HepG2 (cell line): Measurements from ENCODE around the gene CPEB2. TPM values are rescaled to one million over a fixed set of nuclear protein-coding genes. Genes with fewer than 3 reads are reported as not detected.

Experiments used
- ATAC-seq: fragments of 200-7000 bp; cut with Tn5 transposase; 3 replicates; pipeline ENCODE4 v1.9.1; 2020; ENCODE audit warnings: mild to moderate bottlenecking, moderate library complexity
- BruUV-seq: library from RNA; stranded (reverse); fragments of 400-500 nt; replicated peaks from 2 replicates; lab custom pipeline; 2021; lab: Mats Ljungman, UMichigan
- CTCF ChIA-PET: fragments of 300-600 bp; formaldehyde crosslinking; extraction: SDS; loops from one replicate; lab custom pipeline; 2021; ENCODE audit warnings: low total read pairs, inconsistent platforms, low intra/inter-chr PET ratio; lab: Yijun Ruan, JAX
- POLR2A ChIA-PET: fragments of 350-600 bp; sonication (Branson Sonifier 250); formaldehyde crosslinking; loops from one replicate; lab custom pipeline; 2020; ENCODE audit warnings: antibody characterized with exemption, inconsistent platforms; lab: Yijun Ruan, JAX
- DNase-seq: peaks from one replicate; pipeline ENCODE4 v3.0.0-alpha.2; 2015; ENCODE audit warnings: low spot score
- FAIRE-seq: peaks from 3 replicates; lab custom pipeline; 2011; peaks lifted over from hg19 to GRCh38; lab: Jason Lieb, UNC
- H2AFZ ChIP-seq: one replicate; pipeline ENCODE4 v1.6.1; 2011; ENCODE audit warnings: low read length, inconsistent platforms
- H3K27ac ChIP-seq: fragments of 300-600 bp; 3 replicates; pipeline ENCODE4 v1.8.0; 2011; ENCODE audit warnings: mixed run types, mild to moderate bottlenecking, mixed read lengths, low read length, inconsistent platforms; ENCODE audit not compliant: insufficient read depth; ENCODE audit errors: extremely low read length
- H3K27me3 ChIP-seq, 2 experiments: fragments of 200-600 bp in 1 of 2; 2 replicates in 1 of 2; 3 replicates in 1 of 2; pipeline versions ENCODE4 v1.6.0 to v1.8.0; 2011; ENCODE audit warnings: low read length in 2 of 2, mild to moderate bottlenecking in 2 of 2, moderate library complexity in 2 of 2, inconsistent platforms in 1 of 2; ENCODE audit not compliant: insufficient read depth in 2 of 2, control insufficient read depth in 1 of 2
- H3K36me3 ChIP-seq, 2 experiments: fragments of 200-600 bp in 1 of 2; replicated peaks in 1 of 2; 2 replicates in 1 of 2; 3 replicates in 1 of 2; pipeline versions ENCODE4 v1.5.1 to v1.8.0; 2011; ENCODE audit warnings: low read length in 2 of 2, inconsistent platforms in 1 of 2; ENCODE audit not compliant: insufficient read depth in 2 of 2, control insufficient read depth in 1 of 2
- H3K4me1 ChIP-seq: 2 replicates; pipeline ENCODE4 v1.5.1; 2012; ENCODE audit warnings: low read length, inconsistent platforms; ENCODE audit not compliant: insufficient read depth
- H3K4me2 ChIP-seq: 2 replicates; pipeline ENCODE4 v1.6.0; 2011; ENCODE audit warnings: low read depth, low read length, inconsistent platforms
- H3K4me3 ChIP-seq, 3 experiments: fragments of 200-600 bp in 1 of 3; sonication (generic), shearing (Covaris generic) in 1 of 3; replicated peaks in 1 of 3; 2 replicates each; pipeline ENCODE4 v1.5.1; 2011 to 2016; ENCODE audit warnings: low read length in 3 of 3, inconsistent platforms in 2 of 3, low read depth in 2 of 3, mild to moderate bottlenecking in 2 of 3, control low read depth in 1 of 3, mixed read lengths in 1 of 3; ENCODE audit not compliant: insufficient read depth in 1 of 3
- H3K79me2 ChIP-seq: one replicate; pipeline ENCODE4 v1.6.1; 2011; ENCODE audit warnings: low read length, inconsistent platforms; ENCODE audit not compliant: insufficient read depth
- H3K9ac ChIP-seq: 2 replicates; pipeline ENCODE4 v1.6.0; 2011; ENCODE audit warnings: mild to moderate bottlenecking, low read depth, low read length, inconsistent platforms; ENCODE audit not compliant: insufficient read depth
- H3K9me3 ChIP-seq: 2 replicates; pipeline ENCODE4 v1.5.1; 2012; ENCODE audit warnings: mild to moderate bottlenecking, low read length
- H4K20me1 ChIP-seq: 2 replicates; pipeline ENCODE4 v1.6.0; 2011; ENCODE audit warnings: inconsistent platforms, mild to moderate bottlenecking, low read length, moderate library complexity; ENCODE audit not compliant: insufficient read depth
- AKNA ChIP-seq: sonication (generic); formaldehyde crosslinking; IDR thresholded peaks from 2 replicates; pipeline ENCODE4 v1.4.0; 2020; ENCODE audit warnings: missing genetic modification reagents, borderline replicate concordance
- BRD4 ChIP-seq: sonication (generic); formaldehyde crosslinking; IDR thresholded peaks from 2 replicates; pipeline ENCODE4 v1.4.0; 2020; ENCODE audit warnings: missing genetic modification reagents
- KIAA2018 ChIP-seq: sonication (generic); formaldehyde crosslinking; IDR thresholded peaks from 2 replicates; pipeline ENCODE4 v1.5.0; 2020; ENCODE audit warnings: mild to moderate bottlenecking, missing genetic modification reagents, borderline replicate concordance
- PREB ChIP-seq: sonication (generic); formaldehyde crosslinking; IDR thresholded peaks from 2 replicates; pipeline ENCODE4 v1.4.0; 2020; ENCODE audit warnings: missing genetic modification reagents
- REXO4 ChIP-seq: sonication (generic); formaldehyde crosslinking; IDR thresholded peaks from 2 replicates; pipeline ENCODE4 v1.8.0; 2022; ENCODE audit warnings: missing genetic modification reagents, mild to moderate bottlenecking, borderline replicate concordance
- SOX5 ChIP-seq: IDR thresholded peaks from 2 replicates; pipeline ENCODE4 v1.6.1; 2016; ENCODE audit warnings: borderline replicate concordance
- ZKSCAN1 ChIP-seq: fragments of 150-350 bp; IDR thresholded peaks from 2 replicates; pipeline ENCODE4 v1.6.1; 2014; ENCODE audit warnings: low read length
- ZNF749 ChIP-seq: sonication (generic); formaldehyde crosslinking; IDR thresholded peaks from 2 replicates; pipeline ENCODE4 v1.8.0; 2022; ENCODE audit warnings: mild to moderate bottlenecking, missing genetic modification reagents, moderate library complexity, borderline replicate concordance
- WGBS: methylation state at CpG from one replicate; pipeline ENCODE4 v1.1.6; 2017; ENCODE audit warnings: low lambda C conversion rate; 5-methylcytosine and 5-hydroxymethylcytosine counted together
- in situ Hi-C: cut with HindIII; loops from 2 replicates; pipeline ENCODE4 v1.10.0; 2017; ENCODE audit warnings: low pct_unique_long_range_greater_than_20kb; ENCODE audit not compliant: extremely low pct_ligation_motif_present
- intact Hi-C: fragments of 100-400 bp; cut with micrococcal nuclease; formaldehyde crosslinking; loops from one replicate; pipeline ENCODE4 v1.10.0; 2022; ENCODE audit not compliant: unreplicated experiment
- polyA plus RNA-seq, 8 experiments: library from polyadenylated mRNA; depleted of rRNA in 3 of 8; stranded (reverse) in 7 of 8; unstranded in 1 of 8; fragments of >200 nt; fragmentation: Illumina TruSeq in 4 of 8; extraction: Trizol in 4 of 8; gene quantifications; 2 replicates each; pipeline versions ENCODE4 v1.2.1 to v1.2.3, GENCODE V29; 2011 to 2016; ENCODE audit warnings: low read depth in 4 of 8, missing spikeins in 1 of 8, mixed read lengths in 1 of 8; ENCODE audit not compliant: insufficient read depth in 1 of 8
- total RNA-seq, 5 experiments: library from RNA; depleted of rRNA; stranded (reverse); fragments of >200 nt; fragmentation: Illumina TruSeq; extraction: Trizol; gene quantifications; 2 replicates each; pipeline ENCODE4 v1.2.3, GENCODE V29; 2016; ENCODE audit warnings: low read depth in 1 of 5

Gene CPEB2
- total and polyA plus RNA-seq, 2 of the 13 experiments (the other 11 are each of a cell fraction or from before 2014, with no cell fraction given): 2.0 to 2.5 TPM

- TF ChIP-seq BRD4 (CRISPR knock-in tag): no peak
- TF ChIP-seq AKNA (CRISPR knock-in tag): no peak
These were observed 57.9 kb downstream of the CPEB2 start (continued) for GRCh38 chr4:15060213-15060612.

GRCh38 chr4:15063341-15063740 is 61.1 kb downstream of the CPEB2 start:
- CTCF ChIA-PET: no interaction called here
- POLR2A ChIA-PET: no interaction called here
- no peak for TF ChIP-seq KIAA2018 (CRISPR knock-in tag)
- TF ChIP-seq SOX5 (CRISPR knock-in tag): no peak
- no peak for TF ChIP-seq ZNF749 (CRISPR knock-in tag)
- TF ChIP-seq REXO4: no peak
- no peak for TF ChIP-seq PREB
- no peak for TF ChIP-seq ZKSCAN1

More at GRCh38 chr4:15063341-15063740, 61.1 kb downstream of the CPEB2 start:
- Histone ChIP-seq H3K36me3 (peaks cover 4 to 9% of the 10 kb centered on the region in 2 experiments; a peak in 4 of 5 replicates), H3K9me3 (no peaks in the 10 kb centered on the region), H3K4me3 (no peak overlapping the region), H3K4me2 (no peak overlapping the region), H3K27ac (no peak overlapping the region), H3K4me1 (no peaks in the 10 kb centered on the region), H4K20me1 (no peaks in the 10 kb centered on the region), H3K79me2 (no peaks in the 10 kb centered on the region), H3K9ac (no peak overlapping the region), H2AFZ (no peak overlapping the region), H3K27me3 (no peaks in the 10 kb centered on the region)
- intact Hi-C loops (no loop called here), in situ Hi-C loops (no loop called here)
- ATAC-seq (no peak), FAIRE-seq (no peak), DNase-seq (no peak)
- WGBS: 99% methylated on average over 6 of the region's 6 CpGs
- BruUV-seq: no TSS peak
